Measurements from ENCODE around the gene RIC8B.

RIC8B gene

GRCh38 chr12:106841510-106842302, 67.2 kb downstream of the RIC8B start:
- TF ChIP-seq CTCF (conservative IDR thresholded peaks at IDR 0.05), result peak; percentile 82
- peak overlapping the region; percentile 10; the same call in 1 of the 2 replicates for H3K27ac ChIP-seq

DNA sequence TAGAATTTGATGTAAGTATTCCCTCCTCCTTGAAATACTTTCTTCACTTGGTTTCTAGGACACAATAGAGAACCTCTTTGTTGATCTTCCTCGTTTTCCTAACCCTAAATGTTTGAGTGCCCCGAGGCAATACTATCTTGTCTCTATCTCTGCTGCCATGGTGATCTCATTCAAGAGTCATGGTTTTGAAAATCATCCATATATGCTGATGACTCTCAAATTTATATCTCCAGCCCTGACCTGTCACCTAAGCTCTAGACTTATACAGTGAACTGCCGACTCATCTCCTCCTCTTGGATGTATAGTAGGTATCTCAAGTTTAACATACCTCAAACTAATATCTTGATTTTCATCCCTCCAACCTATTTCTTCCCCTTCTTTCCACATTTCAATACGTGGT, 71.4 kb downstream of the RIC8B start:
- TF ChIP-seq CTCF (conservative IDR thresholded peaks at IDR 0.05), result no peak
- H3K27ac ChIP-seq, result no peak overlapping the region

DNA sequence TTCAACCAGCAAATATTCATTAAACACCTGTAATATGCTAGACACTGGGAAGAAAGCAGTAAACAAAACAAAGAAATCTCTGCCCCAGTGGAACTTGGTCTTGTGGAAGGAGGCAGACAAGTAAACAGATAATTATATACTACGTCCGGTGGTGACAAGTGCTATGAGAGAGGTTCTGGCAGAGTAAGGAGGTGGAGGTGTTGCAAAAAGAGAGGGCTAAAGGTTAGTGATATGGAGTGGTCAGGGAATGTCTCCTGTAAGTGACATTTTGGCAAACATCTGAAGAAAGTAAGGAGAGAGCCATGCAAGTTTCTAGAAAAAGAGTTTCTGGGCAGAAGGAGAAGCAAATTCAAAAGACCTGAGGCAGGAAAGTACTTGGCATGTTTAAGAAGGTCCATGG, 73.4 kb downstream of the RIC8B start:
- no peak for TF ChIP-seq CTCF (conservative IDR thresholded peaks at IDR 0.05)
- no peak overlapping the region for H3K27ac ChIP-seq

DNA sequence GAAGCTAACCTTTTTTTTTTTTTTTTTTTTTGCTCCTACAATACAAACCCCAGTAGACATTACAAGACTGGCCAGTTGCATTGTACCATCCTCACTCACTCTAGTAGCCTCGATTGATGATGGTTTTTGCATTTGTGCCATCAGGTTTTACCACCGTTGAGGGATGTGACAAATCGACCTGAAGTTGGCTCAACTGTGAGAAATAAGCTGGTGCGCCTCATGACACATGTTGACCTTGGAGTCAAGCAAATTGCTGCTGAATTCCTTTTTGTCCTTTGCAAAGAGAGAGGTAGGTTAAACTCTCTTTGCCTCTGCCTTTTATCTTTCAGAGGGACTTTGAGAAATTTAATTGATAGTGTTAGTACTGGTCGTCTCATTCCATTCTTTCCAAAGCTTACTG, 76.8 kb downstream of the RIC8B start:
- TF ChIP-seq CTCF (conservative IDR thresholded peaks at IDR 0.05), result no peak
- no peak overlapping the region for H3K27ac ChIP-seq

DNA sequence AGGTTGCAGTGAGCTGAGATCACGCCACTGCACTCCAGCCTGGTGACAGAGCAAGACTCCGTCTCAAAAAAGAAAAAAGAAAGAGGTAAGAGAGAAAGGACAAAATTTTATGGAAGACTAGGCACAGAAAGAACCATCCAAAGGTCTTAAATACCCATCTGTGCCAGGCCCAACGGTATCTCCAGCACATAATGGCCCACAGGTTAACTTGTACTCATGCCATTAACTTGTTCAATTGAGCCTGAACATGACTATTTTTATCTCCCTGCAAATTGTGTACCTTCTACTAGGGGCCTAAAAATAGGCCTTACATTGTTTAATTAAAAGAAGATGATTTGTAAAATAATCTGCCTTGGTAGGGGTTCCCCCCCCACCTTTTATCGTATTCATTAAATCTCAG, 80.2 kb downstream of the RIC8B start:
- TF ChIP-seq CTCF (conservative IDR thresholded peaks at IDR 0.05), result no peak
- H3K27ac ChIP-seq, result no peak overlapping the region

GRCh38 chr12:106855221-106855758, 80.8 kb downstream of the RIC8B start:
- no peak for TF ChIP-seq CTCF (conservative IDR thresholded peaks at IDR 0.05)

DNA sequence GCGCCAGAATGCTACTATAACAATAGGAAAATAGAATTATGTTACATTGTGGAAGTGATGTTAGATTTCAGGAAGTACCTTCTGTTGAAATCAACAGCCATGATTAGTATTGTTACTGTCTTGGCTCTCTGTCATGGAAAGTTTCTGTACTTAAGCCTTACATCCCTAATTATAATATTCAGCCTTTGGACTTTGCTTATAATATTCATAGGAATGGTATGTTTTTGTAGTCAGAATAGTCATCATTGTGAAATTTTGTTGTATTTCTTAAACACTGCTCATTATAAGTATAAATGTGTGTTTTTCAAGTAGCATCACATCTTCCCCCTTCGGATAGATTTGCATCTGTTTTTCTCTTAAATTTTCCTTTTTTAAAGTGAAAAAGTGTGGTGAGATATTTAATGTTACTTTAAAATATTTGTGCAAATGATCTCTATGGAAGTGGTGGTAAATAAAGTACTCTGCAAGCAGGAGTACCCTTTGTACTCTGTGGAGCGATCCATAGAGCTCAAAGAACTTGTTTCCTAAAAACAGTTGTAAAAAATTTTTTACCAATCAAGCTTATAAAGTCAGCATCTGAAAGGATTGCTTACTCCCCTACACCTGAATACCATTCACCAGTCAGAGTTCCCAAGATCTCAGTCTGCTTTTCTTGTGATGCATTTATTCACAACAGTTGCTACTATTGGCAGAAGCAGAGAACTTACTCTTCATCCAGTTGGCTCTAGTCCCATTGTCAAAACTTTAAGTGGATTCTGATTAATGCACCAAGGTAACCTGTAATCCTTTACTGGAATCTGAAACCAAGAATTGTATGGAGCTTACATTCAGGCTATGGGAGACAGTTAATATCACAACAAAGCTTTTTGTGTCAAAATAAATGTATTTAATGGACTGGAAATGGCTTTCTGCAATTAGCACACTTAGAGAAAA, 87.8 kb downstream of the RIC8B start:
- no peak for TF ChIP-seq CTCF (conservative IDR thresholded peaks at IDR 0.05)
- no peak overlapping the region for H3K27ac ChIP-seq

More at GRCh38 chr12:106855221-106855758, 80.8 kb downstream of the RIC8B start:
- H3K27ac ChIP-seq, result no peak overlapping the region

Data from VCaP (cell line).